Frontal cortex (tissue), 4 donors: Measurements from ENCODE around the gene LGALS9C. TPM values are rescaled to one million over a fixed set of nuclear protein-coding genes. Genes with fewer than 3 reads are reported as not detected.
"Not testable (repeated sequence)": the region's sequence is repeated elsewhere in the genome, so short reads cannot be mapped to it uniquely, and the experiment has no call there.

Experiments used
- DNase-seq, 2 donors: peaks; one replicate each; pipeline ENCODE4 v3.0.0; 2012; ENCODE audit warnings: low spot score in 2 of 2
- FAIRE-seq: peaks from 2 replicates; lab custom pipeline; 2012; peaks lifted over from hg19 to GRCh38; lab: Jason Lieb, UNC
- small RNA-seq: library from RNA; depleted of rRNA; stranded (forward); fragments of <200 nt; gene quantifications from one replicate; pipeline ENCODE3, GENCODE V24; 2014
- total RNA-seq: library from RNA; depleted of rRNA; stranded (reverse); fragments of >200 nt; gene quantifications from one replicate; pipeline ENCODE4 v1.2.3, GENCODE V29; 2014
- donor health status: control.
- donor health status: control.
- donor health status: control.

LGALS9C gene
- total RNA-seq, 1 donor from 2014 or later, result not detected

DNA sequence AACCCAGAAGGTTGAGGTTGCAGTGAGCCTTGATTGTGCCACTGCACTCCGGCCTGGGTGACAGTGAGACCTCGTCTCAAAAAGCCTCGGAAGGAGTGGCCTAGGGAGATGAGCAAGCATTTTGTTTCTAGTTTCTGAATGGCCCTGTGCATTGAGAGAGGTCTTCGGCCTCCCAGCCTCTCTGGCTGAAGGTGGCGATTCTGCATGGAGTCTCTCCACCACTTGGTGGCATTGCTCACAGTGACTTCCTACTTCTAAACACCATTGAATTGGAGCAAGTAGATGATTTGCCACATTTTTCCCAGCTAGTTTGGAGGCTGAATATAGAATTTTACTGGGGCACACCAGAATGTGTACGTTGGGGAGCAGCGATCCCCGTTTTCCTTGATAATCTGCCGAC is 48.4 kb downstream of the LGALS9C start:
- FAIRE-seq, DNase-seq: not testable (repeated sequence)

GRCh38 chr17:18526168-18526800 is 49.7 kb downstream of the LGALS9C start:
- FAIRE-seq, DNase-seq: not testable (repeated sequence)

- not testable (repeated sequence) for DNase-seq, FAIRE-seq
Measured at GRCh38 chr17:18527354-18527753, 50.8 kb downstream of the LGALS9C start.

DNA sequence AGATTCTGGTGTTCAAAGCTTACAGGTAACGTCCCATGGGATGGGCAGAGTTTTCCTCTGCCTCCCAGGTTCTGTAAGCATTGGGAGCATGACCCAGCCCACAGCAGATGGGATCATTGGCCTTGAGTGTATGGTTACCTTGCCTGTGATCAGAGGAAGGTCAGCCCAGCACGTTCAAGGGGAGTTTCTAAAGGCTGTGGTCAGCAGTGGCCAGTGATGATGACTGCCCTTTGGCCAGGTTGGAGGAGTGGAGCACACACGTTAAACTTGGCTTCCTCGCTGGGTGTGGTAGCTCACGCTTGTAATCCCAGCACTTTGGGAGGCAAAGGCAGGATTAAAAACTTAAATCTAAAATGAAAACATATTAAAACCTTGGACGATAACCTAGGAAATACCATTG is 51.8 kb downstream of the LGALS9C start:
- not testable (repeated sequence) for DNase-seq, FAIRE-seq

DNA sequence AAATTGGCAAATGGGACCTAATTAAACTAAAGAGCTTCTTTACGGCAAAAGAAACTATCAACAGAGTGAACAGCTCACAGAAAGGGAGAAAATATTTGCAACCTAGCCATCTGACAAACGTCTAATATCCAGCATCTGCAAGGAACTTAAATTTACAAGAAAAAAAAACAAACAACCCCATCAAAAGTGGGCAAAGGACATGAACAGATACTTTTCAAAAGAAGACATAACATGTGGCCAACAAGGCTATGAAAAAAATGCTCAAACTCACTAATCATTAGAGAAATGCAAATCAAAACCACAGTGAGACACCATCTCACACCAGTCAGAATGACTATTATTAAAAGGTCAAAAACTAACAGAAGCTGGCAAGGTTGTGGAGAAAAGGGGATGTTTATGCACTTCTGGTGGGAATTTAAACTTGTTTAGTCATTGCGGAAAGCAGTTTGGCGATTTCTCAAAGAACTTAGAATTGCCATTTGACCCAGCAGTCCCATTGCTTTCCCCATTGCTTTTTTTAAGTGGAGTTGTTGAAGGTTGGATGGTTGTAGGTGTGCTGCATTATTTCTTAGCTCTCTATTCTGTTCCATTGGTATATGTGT is 52.4 kb downstream of the LGALS9C start:
- DNase-seq, FAIRE-seq: not testable (repeated sequence)

- not testable (repeated sequence) for DNase-seq, FAIRE-seq
Measured at GRCh38 chr17:18530405-18530804, 53.8 kb downstream of the LGALS9C start.

DNA sequence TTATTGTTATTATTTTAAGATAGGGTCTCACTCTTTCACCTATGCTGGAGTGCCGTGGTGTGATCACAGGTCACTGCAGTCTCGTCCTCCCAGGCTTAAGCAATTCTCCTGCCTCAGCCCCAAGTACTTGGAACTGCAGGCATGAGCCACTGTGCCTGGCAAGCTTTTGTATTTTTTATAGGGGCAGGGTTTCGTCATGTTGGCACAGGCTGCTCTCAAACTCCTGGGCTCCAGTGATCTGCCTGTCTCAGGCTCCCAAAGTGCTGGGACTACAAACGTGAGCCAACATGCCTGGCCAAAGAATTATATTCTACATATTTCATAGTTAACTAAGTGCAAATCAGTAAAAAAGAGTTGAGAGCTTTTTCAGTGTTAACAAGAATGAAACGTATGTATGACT is 65.6 kb downstream of the LGALS9C start:
- not testable (repeated sequence) for FAIRE-seq, DNase-seq

DNA sequence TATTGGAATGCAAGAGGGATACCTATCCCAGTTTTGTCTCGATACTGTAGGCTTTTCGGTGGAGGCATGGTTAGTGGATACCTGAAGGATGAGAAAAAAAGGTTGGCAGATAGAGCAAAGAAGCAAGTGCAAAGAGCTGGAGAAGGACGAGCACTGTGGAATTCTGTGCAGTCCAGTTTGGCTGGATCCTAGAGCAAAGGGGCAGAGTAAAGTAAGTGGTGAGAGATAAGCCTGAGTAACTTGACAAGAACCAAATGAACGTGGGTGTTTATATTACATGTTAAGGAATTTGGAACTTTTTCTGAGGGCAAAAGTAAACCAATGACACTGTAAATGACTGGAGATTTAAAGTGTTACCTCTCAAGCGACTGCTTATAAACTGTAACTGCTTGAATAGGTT is 66.3 kb downstream of the LGALS9C start:
- not testable (repeated sequence) for FAIRE-seq, DNase-seq

Small RNAs within 50 kb of the gene (small RNA-seq; reads per million reads assigned to genes)
- gene AL353997.1 (not detected), gene AL353997.4 (not detected)

Other genes starting within 250 kb of the LGALS9C start
- gene FLII, start 218.1 kb upstream of the LGALS9C start, total RNA-seq, result 68.9 TPM
- gene MIEF2, start 216.1 kb upstream of the LGALS9C start, total RNA-seq, result 34.2 TPM
- 36.3 TPM for gene TOP3A, start 161.8 kb upstream of the LGALS9C start, total RNA-seq
- gene SMCR8, start 161.5 kb upstream of the LGALS9C start, total RNA-seq, result 10.6 TPM
- 2.4 TPM for gene SHMT1, start 113.2 kb upstream of the LGALS9C start, total RNA-seq
- not detected for gene EVPLL, start 99.0 kb upstream of the LGALS9C start, total RNA-seq
- gene TBC1D28, start 167.6 kb downstream of the LGALS9C start, total RNA-seq, result under 0.01 TPM
- 9.4 TPM for gene FOXO3B, start 205.5 kb downstream of the LGALS9C start, total RNA-seq